GM18502 (cell line): Measurements from ENCODE around the gene PCP4L1.
"Not testable (repeated sequence)": the region's sequence is repeated elsewhere in the genome, so short reads cannot be mapped to it uniquely, and the experiment has no call there.

Source experiments
- ATAC-seq: cut with Tn5 transposase; IDR thresholded peaks from one replicate; pipeline ENCODE4 v1.9.1; 2021; ENCODE audit warnings: mild to moderate bottlenecking; ENCODE audit not compliant: unreplicated experiment, poor library complexity

Gene PCP4L1

DNA sequence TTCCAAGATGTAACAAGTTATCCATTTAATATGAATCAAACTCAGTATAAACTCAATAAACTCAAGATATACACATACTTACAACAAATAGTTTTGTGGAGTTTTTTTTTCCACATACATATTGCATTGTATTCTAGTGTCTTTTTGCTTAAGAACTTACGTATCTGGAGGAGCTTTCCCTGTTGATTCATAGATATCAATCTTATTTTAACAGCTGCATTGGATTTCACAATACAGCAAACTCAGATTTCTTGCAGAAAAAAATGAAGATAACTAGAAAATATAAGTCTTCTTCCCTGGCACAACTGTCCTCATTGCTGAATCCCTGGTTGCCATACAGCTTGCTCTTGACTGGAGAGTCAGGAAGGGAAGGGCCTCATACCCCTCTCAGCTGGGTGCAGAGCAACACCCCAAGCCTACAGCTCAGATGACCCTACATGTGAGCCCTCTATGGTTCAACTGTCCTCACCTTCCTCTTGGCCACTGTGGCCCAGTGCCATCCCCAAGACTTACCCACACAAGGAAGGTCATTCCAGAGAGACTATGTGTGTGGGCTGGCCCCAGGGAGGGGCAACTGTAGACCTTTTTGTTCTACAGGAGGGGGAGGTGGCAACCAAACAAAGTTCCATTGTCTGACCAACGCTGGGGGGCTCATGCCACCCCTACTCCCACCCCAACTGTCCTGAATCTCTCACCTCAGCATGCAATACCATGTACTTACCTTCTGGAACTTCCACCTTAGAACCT lies 49.5 kb downstream of the PCP4L1 start:
- no peak for ATAC-seq

DNA sequence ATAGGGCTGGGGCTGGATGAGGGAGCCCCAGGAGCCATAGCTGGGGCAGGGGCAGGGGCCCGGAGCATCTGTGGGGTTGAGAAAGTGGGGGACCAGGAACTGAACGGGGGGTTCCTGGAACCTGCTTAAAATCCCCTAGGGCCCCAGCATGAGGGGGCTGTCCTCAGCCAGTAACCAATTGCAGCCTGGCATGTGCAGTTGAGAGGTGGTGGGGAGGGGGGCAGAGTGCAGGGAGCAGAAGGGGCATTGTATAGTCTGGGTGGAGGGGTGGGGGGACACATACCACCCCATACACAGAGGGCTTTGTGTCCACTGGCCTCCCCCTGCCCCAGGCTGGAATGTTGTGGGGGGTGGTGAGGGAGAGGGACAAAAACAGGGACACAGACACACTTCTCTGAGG lies 51.3 kb downstream of the PCP4L1 start, which contains the start of gene MPZ:
MPZ (minus strand) TSS at position 101 of the 400 bp plus-strand sequence; CDS start at position 38, 63 bp downstream.
- ATAC-seq: no peak

GRCh38 chr1:161311595-161312181 lies 53.1 kb downstream of the PCP4L1 start:
- ATAC-seq: no peak

- ATAC-seq: peak; percentile 11
These were observed 55.1 kb downstream of the PCP4L1 start for GRCh38 chr1:161313554-161314200.

- ATAC-seq: peak; percentile 96
These were observed 55.8 kb downstream of the PCP4L1 start, which contains the start of gene SDHC for GRCh38 chr1:161314201-161314981. Gene SDHC, plus strand, starts transcription at chr1:161314381. Its CDS starts 25 bp downstream, at chr1:161314406.

GRCh38 chr1:161315841-161316674 lies 57.5 kb downstream of the PCP4L1 start:
- not testable (repeated sequence) for ATAC-seq

DNA sequence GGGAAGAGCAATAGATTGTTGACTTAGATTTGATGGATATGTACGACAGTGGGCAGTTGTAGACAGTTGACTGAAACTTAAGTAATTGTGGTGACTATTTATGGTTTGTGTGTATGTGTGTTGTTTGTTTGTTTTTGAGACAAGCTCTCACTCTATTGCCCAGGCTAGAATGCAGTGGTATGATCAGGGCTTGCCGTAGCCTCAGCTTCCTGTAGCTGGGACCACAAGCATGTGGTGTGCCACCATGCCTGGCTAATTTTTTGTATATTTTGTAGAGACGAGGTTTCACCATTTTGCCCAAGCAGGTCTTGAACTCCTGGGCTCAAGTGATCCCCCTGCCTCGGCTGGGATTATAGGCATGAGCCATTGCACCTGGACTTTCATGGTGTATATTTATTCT lies 65.5 kb downstream of the PCP4L1 start:
- ATAC-seq: no peak

DNA sequence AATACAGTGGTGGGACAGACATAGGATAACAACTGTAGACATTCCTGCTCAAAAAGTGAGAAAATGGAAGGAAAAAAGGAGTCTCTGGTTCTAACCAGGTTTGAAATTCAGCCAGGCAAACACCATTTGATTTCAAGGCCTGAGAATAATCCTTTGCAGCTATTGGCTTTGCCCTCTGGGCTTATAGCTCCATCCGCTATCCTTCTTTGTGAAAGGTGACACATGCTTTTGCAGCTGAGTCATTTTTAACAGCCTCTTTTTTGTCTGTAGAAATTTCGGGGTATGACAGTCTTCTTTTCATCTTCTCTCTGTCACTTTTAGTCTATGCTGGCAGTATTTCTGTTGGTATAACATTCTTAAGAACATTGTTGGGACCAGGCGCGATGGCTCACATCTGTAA lies 71.8 kb downstream of the PCP4L1 start:
- ATAC-seq: no peak

- no peak for ATAC-seq
These were observed 74.6 kb downstream of the PCP4L1 start for GRCh38 chr1:161333166-161333565.
